Astrocyte (in vitro differentiated cells and primary cell): ENCODE results near the gene PHOSPHO1. TPM values are rescaled to one million over a fixed set of nuclear protein-coding genes. Genes with fewer than 3 reads are reported as not detected.

Experiments
- DNase-seq: peaks from one replicate; pipeline ENCODE4 v3.0.0-alpha.2; 2010; ENCODE audit warnings: low read depth
- FAIRE-seq: peaks from 2 replicates; lab custom pipeline; 2011; peaks lifted over from hg19 to GRCh38; lab: Jason Lieb, UNC
- H2AFZ ChIP-seq: 2 replicates; pipeline ENCODE4 v1.6.0; 2012; ENCODE audit warnings: low read depth, low read length, inconsistent platforms
- H3K27ac ChIP-seq: 2 replicates; pipeline ENCODE4 v1.5.1; 2011; ENCODE audit warnings: low read depth, low read length, inconsistent platforms
- H3K27me3 ChIP-seq: 2 replicates; pipeline ENCODE4 v1.6.0; 2011; ENCODE audit warnings: low read length, inconsistent platforms; ENCODE audit not compliant: insufficient read depth
- H3K36me3 ChIP-seq: 2 replicates; pipeline ENCODE4 v1.5.1; 2011; ENCODE audit warnings: low read length, inconsistent platforms; ENCODE audit not compliant: insufficient read depth
- H3K4me1 ChIP-seq: 2 replicates; pipeline ENCODE4 v1.5.1; 2011; ENCODE audit warnings: low read length, inconsistent platforms; ENCODE audit not compliant: insufficient read depth
- H3K4me2 ChIP-seq: 2 replicates; pipeline ENCODE4 v1.6.0; 2012; ENCODE audit warnings: low read length, inconsistent platforms
- H3K4me3 ChIP-seq: 2 replicates; pipeline ENCODE4 v1.5.1; 2011; ENCODE audit warnings: low read depth, mild to moderate bottlenecking, low read length, inconsistent platforms; ENCODE audit not compliant: insufficient read depth
- H3K79me2 ChIP-seq: 2 replicates; pipeline ENCODE4 v1.6.0; 2012; ENCODE audit warnings: mild to moderate bottlenecking, low read length, inconsistent platforms; ENCODE audit not compliant: insufficient read depth
- H3K9ac ChIP-seq: 2 replicates; pipeline ENCODE4 v1.6.0; 2012; ENCODE audit warnings: mild to moderate bottlenecking, low read length, inconsistent platforms
- H3K9me3 ChIP-seq: 2 replicates; pipeline ENCODE4 v1.5.1; 2012; ENCODE audit warnings: low read depth, mild to moderate bottlenecking, low read length, inconsistent platforms; ENCODE audit not compliant: insufficient read depth
- H4K20me1 ChIP-seq: 2 replicates; pipeline ENCODE4 v1.6.0; 2012; ENCODE audit warnings: low read length, inconsistent platforms; ENCODE audit not compliant: insufficient read depth
- H3K27ac Mint-ChIP-seq: one replicate; pipeline ENCODE4 v1.8.0; 2021; ENCODE audit warnings: mild to moderate bottlenecking, mixed read lengths; ENCODE audit not compliant: unreplicated experiment
- H3K27me3 Mint-ChIP-seq: one replicate; pipeline ENCODE4 v1.8.0; 2021; ENCODE audit warnings: low read depth, mixed read lengths; ENCODE audit not compliant: unreplicated experiment
- H3K36me3 Mint-ChIP-seq: one replicate; pipeline ENCODE4 v1.8.0; 2021; ENCODE audit warnings: low read depth, mixed read lengths; ENCODE audit not compliant: unreplicated experiment
- H3K4me1 Mint-ChIP-seq: one replicate; pipeline ENCODE4 v1.8.0; 2021; ENCODE audit warnings: low read depth, mixed read lengths; ENCODE audit not compliant: unreplicated experiment
- H3K4me3 Mint-ChIP-seq: one replicate; pipeline ENCODE4 v1.8.0; 2021; ENCODE audit warnings: mild to moderate bottlenecking, moderate library complexity, mixed read lengths; ENCODE audit not compliant: unreplicated experiment
- H3K9me3 Mint-ChIP-seq: one replicate; pipeline ENCODE4 v1.8.0; 2021; ENCODE audit warnings: mild to moderate bottlenecking, mixed read lengths; ENCODE audit not compliant: unreplicated experiment
- EZH2 ChIP-seq: IDR thresholded peaks from 2 replicates; pipeline ENCODE4 v1.6.1; 2012; ENCODE audit warnings: mild to moderate bottlenecking, low read length, inconsistent platforms; ENCODE audit not compliant: insufficient read depth
- total RNA-seq: library from RNA; stranded (reverse); gene quantifications from 2 replicates; pipeline ENCODE4 v1.2.1, GENCODE V29; 2021
- TF ChIP-seq, protein P1 (sequence below): IDR thresholded peaks from 2 replicates; pipeline ENCODE4 v1.5.1; 2011; ENCODE audit warnings: low read depth, mild to moderate bottlenecking, inconsistent platforms, low read length, moderate library complexity; ENCODE audit not compliant: insufficient read depth

Gene PHOSPHO1
- total RNA-seq, 1 donor from 2014 or later, result 0.95 TPM

DNA sequence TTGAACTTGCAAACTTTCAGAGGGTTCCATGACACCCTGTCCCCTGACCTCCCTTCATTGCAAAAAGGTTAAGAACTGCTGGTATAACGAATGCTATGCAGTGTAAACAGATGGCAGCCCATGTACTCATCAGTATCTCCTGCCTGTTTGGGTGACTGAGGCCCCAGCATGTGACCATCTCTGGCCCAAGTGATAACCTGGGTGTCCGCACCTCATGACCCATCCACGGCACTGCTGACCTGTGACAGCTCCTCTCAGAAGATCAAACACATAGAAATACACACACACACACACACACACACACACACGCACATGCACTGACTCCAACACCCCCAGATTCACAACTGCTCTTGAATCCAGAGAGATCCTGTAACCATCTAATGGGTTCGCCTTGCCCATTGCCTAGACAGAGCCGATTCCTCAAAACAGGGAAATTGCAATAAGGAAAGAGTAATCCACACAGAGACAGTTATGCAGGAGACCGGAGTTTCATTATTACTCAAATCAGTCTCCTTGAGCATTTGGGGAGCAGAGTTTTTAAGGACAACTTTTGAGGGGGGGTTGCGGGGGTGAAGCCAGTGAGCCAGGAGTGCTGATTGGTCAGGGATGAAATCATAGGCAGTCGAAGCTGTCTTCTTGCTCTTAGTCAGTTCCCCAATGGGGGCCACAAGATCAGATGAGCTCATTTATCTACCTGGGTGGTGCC lies 11.3 kb upstream of the PHOSPHO1 start:
- H3K9ac ChIP-seq, result no peak overlapping the region
- H2AFZ ChIP-seq, result no peak overlapping the region
- Mint-ChIP-seq H3K27me3 (peaks cover 19% of the 10 kb centered on the region), H3K4me3 (no peak overlapping the region), H3K4me1 (no peaks in the 10 kb centered on the region), H3K36me3 (no peaks in the 10 kb centered on the region), H3K27ac (no peak overlapping the region), H3K9me3 (no peaks in the 10 kb centered on the region)
- H3K4me3 ChIP-seq, result no peak overlapping the region
- FAIRE-seq (no peak), DNase-seq (no peak)
- peaks cover 6% of the 10 kb centered on the region for H3K27me3 ChIP-seq
- no peaks in the 10 kb centered on the region for H4K20me1 ChIP-seq
- no peak overlapping the region for H3K27ac ChIP-seq
- TF ChIP-seq EZH2, result no peak
- TF ChIP-seq, protein P1, sequence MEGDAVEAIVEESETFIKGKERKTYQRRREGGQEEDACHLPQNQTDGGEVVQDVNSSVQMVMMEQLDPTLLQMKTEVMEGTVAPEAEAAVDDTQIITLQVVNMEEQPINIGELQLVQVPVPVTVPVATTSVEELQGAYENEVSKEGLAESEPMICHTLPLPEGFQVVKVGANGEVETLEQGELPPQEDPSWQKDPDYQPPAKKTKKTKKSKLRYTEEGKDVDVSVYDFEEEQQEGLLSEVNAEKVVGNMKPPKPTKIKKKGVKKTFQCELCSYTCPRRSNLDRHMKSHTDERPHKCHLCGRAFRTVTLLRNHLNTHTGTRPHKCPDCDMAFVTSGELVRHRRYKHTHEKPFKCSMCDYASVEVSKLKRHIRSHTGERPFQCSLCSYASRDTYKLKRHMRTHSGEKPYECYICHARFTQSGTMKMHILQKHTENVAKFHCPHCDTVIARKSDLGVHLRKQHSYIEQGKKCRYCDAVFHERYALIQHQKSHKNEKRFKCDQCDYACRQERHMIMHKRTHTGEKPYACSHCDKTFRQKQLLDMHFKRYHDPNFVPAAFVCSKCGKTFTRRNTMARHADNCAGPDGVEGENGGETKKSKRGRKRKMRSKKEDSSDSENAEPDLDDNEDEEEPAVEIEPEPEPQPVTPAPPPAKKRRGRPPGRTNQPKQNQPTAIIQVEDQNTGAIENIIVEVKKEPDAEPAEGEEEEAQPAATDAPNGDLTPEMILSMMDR, result no peak
- no peaks in the 10 kb centered on the region for H3K4me1 ChIP-seq
- no peak overlapping the region for H3K4me2 ChIP-seq
- H3K36me3 ChIP-seq, result no peaks in the 10 kb centered on the region
- H3K9me3 ChIP-seq, result no peaks in the 10 kb centered on the region
- no peaks in the 10 kb centered on the region for H3K79me2 ChIP-seq

DNA sequence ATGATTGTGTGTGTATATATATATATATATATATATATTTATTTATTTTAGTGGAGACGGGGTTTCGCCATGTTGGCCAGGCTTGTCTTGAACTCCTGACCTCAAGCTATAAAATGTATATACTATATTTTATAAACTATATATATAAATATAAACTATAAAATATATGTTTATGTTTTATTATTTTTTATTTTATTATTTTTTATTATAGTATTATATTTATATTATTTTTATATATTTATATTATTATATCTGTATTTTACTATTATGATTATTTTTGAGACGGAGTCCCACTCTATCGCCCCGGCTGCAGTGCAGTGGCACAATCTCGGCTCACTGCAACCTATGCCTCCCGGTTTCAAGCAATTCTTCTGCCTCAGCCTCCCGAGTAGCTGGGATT lies 10.5 kb upstream of the PHOSPHO1 start:
- H2AFZ ChIP-seq, result no peak overlapping the region
- Mint-ChIP-seq H3K4me1 (no peaks in the 10 kb centered on the region), H3K4me3 (no peak overlapping the region), H3K9me3 (no peaks in the 10 kb centered on the region), H3K36me3 (no peaks in the 10 kb centered on the region), H3K27ac (no peak overlapping the region), H3K27me3 (peaks cover 21% of the 10 kb centered on the region)
- no peak for TF ChIP-seq EZH2
- TF ChIP-seq, protein P1, result no peak
- no peak overlapping the region for H3K9ac ChIP-seq
- no peak for FAIRE-seq
- H3K36me3 ChIP-seq, result no peaks in the 10 kb centered on the region
- DNase-seq, result no peak
- no peaks in the 10 kb centered on the region for H4K20me1 ChIP-seq
- no peaks in the 10 kb centered on the region for H3K79me2 ChIP-seq
- peaks cover 7% of the 10 kb centered on the region for H3K27me3 ChIP-seq
- no peaks in the 10 kb centered on the region for H3K9me3 ChIP-seq
- no peaks in the 10 kb centered on the region for H3K4me1 ChIP-seq
- H3K4me3 ChIP-seq, result no peak overlapping the region
- H3K4me2 ChIP-seq, result no peak overlapping the region
- no peak overlapping the region for H3K27ac ChIP-seq

DNA sequence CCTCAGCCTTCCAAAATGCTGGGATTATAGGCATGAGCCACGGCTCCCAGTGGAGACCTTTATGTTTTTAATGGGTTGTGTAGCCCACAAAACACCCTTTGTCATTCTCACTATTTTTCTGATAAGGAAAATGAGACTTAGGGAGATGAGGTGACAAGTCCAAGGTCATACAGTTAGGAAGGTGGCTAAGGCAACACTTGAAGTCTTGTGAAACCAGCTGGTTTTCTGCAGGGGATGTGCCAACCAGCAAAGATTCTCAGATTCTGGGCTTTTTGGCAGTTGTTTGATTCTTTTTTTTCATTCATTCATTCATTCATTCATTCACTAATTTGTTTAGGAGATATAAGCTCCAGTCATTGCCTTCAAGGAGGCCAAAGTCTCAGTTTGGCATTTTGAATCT lies 10.0 kb upstream of the PHOSPHO1 start:
- Histone ChIP-seq H4K20me1 (no peaks in the 10 kb centered on the region), H3K9ac (no peak overlapping the region), H2AFZ (no peak overlapping the region), H3K9me3 (no peaks in the 10 kb centered on the region), H3K36me3 (no peaks in the 10 kb centered on the region), H3K4me3 (no peak overlapping the region), H3K27me3 (peaks cover 11% of the 10 kb centered on the region), H3K27ac (no peak overlapping the region), H3K4me2 (no peak overlapping the region), H3K79me2 (no peaks in the 10 kb centered on the region), H3K4me1 (no peaks in the 10 kb centered on the region)
- H3K9me3 Mint-ChIP-seq, result no peaks in the 10 kb centered on the region
- TF ChIP-seq EZH2, result no peak
- TF ChIP-seq, protein P1, result no peak
- H3K4me3 Mint-ChIP-seq, result no peak overlapping the region
- FAIRE-seq, result no peak
- no peak overlapping the region for H3K27ac Mint-ChIP-seq
- no peaks in the 10 kb centered on the region for H3K36me3 Mint-ChIP-seq
- no peaks in the 10 kb centered on the region for H3K4me1 Mint-ChIP-seq
- no peak for DNase-seq
- peaks cover 25% of the 10 kb centered on the region for H3K27me3 Mint-ChIP-seq
